ENCODE results near the gene KCNQ1.

DNA sequence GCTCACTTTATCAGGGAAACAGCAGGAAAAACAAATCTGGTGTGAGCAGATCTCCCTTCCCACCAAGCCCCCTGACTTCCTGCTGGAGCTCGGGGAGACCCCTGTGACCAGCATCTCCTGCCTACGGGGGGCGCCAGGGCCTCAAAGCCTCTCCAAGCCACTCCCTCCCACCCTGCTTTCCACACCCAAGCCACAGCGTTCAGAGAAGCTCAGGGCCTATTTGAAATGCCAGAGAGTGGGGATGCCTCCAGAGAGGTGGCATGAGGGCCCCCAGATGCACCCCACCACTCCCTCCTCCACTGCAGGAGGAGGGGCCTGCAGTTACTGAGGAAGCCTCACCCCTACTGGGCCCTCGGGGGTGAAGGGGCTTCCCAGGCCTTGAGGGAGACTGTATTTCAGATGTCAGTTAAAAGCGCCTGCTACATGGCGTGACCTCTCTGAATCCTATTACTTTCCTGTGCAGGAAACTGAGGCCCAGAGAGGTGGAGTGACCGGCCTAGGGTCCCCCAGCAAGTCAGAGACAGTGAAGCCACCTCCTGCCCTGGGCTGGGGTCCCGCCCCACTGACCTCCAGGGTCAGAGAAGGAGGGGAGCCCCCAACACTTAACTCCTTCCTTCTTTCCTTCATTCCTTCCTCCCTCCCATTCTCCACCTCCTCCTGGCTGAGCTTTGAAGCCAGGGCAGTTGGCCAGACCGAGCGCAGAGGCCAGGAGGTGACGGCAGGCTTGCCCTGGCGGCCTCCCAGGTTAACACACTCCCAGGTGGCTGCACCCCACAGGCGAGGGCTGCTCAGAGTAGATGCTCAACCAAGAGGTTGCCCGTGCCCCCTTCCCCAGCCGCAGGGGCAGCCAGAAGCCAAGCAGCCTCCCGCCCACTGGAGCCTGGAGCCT lies 446.8 kb downstream of the KCNQ1 start:
- TF ChIP-seq EZH2 (IDR thresholded peaks at IDR 0.05; ENCODE audit: insufficient read depth, poor library complexity, severe bottlenecking) (no peak), EZH2phosphoT487 (IDR thresholded peaks at IDR 0.05; ENCODE audit: insufficient read depth, low read depth) (no peak)
